ENCODE measurements around the gene GABBR1. TPM values are rescaled to one million over a fixed set of nuclear protein-coding genes. Genes with fewer than 3 reads are reported as not detected.

Gene GABBR1
- total RNA-seq, 2 donors from 2014 or later, result 16.4 to 32.0 TPM

DNA sequence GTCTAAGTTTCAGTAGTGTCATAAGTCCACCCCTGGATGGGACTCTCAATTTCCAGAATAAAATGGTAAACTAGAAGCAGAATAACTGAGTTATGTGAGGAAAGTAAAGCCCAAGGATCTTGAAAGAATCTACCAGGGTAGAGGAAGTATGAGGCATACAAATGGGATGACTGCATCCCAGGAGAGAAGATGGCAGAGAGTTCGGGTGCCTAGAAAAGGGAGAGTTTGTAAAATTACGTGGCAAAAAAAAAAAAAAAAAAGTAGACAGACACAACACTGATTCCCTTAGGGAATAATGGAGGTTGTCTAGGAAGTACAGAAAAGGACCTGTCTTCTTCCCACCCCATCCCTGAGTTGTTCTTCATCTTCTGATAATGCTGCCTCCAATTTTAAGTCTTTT lies 3.4 kb downstream of the GABBR1 start:
- Histone ChIP-seq H3K4me1 (peaks cover 3 to 34% of the 10 kb centered on the region in 2 donors), H3K4me3 (no peak overlapping the region)

GRCh38 chr6:29628419-29629281 lies 4.3 kb downstream of the GABBR1 start:
- DNase-seq (ENCODE audit: low spot score), result peak; percentile 77
- Histone ChIP-seq H3K27ac (peak overlapping the region; percentile 72 to 82), H3K4me1 (peaks cover 3 to 34% of the 10 kb centered on the region in 2 donors), H3K36me3 (no peaks in the 10 kb centered on the region), H3K9me3 (no peaks in the 10 kb centered on the region), H3K4me3 (peak overlapping the region; percentile 58 to 66), H3K27me3 (no peaks in the 10 kb centered on the region)
- TF ChIP-seq, protein P1, sequence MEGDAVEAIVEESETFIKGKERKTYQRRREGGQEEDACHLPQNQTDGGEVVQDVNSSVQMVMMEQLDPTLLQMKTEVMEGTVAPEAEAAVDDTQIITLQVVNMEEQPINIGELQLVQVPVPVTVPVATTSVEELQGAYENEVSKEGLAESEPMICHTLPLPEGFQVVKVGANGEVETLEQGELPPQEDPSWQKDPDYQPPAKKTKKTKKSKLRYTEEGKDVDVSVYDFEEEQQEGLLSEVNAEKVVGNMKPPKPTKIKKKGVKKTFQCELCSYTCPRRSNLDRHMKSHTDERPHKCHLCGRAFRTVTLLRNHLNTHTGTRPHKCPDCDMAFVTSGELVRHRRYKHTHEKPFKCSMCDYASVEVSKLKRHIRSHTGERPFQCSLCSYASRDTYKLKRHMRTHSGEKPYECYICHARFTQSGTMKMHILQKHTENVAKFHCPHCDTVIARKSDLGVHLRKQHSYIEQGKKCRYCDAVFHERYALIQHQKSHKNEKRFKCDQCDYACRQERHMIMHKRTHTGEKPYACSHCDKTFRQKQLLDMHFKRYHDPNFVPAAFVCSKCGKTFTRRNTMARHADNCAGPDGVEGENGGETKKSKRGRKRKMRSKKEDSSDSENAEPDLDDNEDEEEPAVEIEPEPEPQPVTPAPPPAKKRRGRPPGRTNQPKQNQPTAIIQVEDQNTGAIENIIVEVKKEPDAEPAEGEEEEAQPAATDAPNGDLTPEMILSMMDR (IDR thresholded peaks at IDR 0.05), result peak; percentile 56 to 78

More for the DNA sequence above, 3.4 kb downstream of the GABBR1 start:
- no peaks in the 10 kb centered on the region for H3K9me3 ChIP-seq
- no peaks in the 10 kb centered on the region for H3K27me3 ChIP-seq
- no peak overlapping the region for H3K27ac ChIP-seq
- TF ChIP-seq, protein P1 (IDR thresholded peaks at IDR 0.05), result no peak
- no peaks in the 10 kb centered on the region for H3K36me3 ChIP-seq
- DNase-seq (ENCODE audit: low spot score), result no peak

DNA sequence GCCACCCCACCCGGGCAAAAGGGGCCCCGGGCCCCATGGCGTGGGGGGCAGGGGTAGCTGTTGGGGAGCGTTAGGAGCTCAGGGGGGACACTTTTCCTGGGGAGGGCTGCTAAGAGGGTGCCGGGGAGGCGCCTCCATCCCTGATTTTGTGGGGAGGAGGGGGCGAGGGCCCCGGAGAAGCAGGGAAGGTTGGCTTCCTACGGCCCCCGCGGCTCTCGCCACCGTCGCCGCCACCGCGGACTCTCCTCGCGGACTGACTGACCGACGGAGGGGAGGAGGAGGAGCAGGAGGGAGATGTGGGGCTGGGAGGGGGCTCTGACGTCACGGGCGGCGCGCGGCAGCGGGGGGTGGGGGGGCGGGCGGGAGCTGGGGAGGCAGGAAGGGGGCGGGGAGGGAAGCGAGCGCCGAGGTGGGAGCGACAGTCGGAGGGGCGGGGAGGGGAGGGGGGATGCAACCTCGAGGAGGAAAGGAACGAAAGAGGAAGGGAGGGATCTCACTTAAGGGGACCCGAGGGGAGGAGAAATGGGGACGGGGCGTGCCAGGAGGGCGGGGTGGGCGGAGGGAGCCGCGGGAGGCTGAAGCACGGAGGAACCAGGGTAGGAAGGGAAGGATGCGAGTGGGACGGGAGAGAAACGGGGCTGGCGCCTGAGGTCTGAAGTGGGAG lies 5.1 kb downstream of the GABBR1 start:
- TF ChIP-seq, protein P1 (IDR thresholded peaks at IDR 0.05), result no peak
- H3K4me3 ChIP-seq, result peak overlapping the region; percentile 58 to 66
- H3K36me3 ChIP-seq, result peaks cover 6% of the 10 kb centered on the region
- no peaks in the 10 kb centered on the region for H3K27me3 ChIP-seq
- no peaks in the 10 kb centered on the region for H3K9me3 ChIP-seq
- peaks cover 3 to 34% of the 10 kb centered on the region in 2 donors for H3K4me1 ChIP-seq
- H3K27ac ChIP-seq, result peak overlapping the region; percentile 72 to 82
- peak; percentile 75 for DNase-seq (ENCODE audit: low spot score)

DNA sequence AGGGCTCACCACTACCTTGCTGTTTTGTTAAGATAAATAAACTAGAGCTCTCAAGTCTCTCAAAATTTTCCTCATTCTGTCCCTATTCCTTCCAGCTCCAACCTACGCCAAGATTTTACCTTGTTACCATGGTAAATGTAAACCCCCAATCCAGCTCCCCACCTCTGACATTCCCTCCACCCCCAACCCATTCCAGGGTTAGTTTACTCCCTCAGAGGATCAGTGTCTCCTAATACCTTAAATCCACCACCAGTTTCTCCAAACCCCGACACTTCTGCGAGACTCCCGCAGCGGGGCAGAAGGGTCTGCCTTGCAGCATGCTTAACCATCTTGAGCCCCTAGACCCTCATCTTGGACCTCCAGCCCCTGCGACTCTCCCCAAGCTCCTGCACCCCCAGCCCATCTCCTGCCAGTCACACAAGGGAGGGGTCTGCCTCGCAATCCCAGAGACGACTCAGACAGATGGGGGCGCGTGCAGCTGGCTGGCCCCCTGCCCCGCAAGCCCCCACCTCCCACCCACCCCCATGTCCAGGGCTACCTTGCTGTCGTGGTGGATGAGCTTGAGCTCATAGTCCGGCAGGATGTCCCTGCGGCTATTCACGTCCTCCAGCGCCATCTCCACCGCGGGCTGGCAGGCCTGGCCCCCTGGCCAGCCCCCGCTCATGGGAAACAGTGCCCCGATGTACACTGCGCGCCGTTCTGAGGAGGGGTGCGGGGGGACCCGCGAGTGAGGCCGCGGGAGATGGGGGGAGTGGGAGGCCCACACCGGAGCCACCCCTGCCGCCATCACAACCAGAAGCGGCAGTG lies 5.8 kb downstream of the GABBR1 start:
- Histone ChIP-seq H3K27me3 (no peaks in the 10 kb centered on the region), H3K9me3 (no peaks in the 10 kb centered on the region), H3K36me3 (peaks cover 9% of the 10 kb centered on the region), H3K4me1 (peaks cover 3 to 32% of the 10 kb centered on the region in 2 donors), H3K4me3 (peak overlapping the region; percentile 58 to 66), H3K27ac (peak overlapping the region; percentile 72 to 82)
- no peak for DNase-seq (ENCODE audit: low spot score)
- TF ChIP-seq, protein P1 (IDR thresholded peaks at IDR 0.05), result no peak

- H3K4me1 ChIP-seq, result peaks cover 3 to 20% of the 10 kb centered on the region in 2 donors
- no peak overlapping the region for H3K27ac ChIP-seq
- H3K36me3 ChIP-seq, result peaks cover 16% of the 10 kb centered on the region
- TF ChIP-seq, protein P1 (IDR thresholded peaks at IDR 0.05), result no peak
- H3K4me3 ChIP-seq, result no peak overlapping the region
- no peaks in the 10 kb centered on the region for H3K27me3 ChIP-seq
- DNase-seq (ENCODE audit: low spot score), result no peak
- no peaks in the 10 kb centered on the region for H3K9me3 ChIP-seq
Measured at GRCh38 chr6:29625337-29625930, 7.5 kb downstream of the GABBR1 start.

Data from right atrium auricular region (tissue), 2 donors.